Activated gamma-delta T cell treated with Interleukin-2 at 50 U/mL for 16 hours (primary cell): ENCODE measurements around the gene FOXM1.
"Not testable (repeated sequence)": the region's sequence is repeated elsewhere in the genome, so short reads cannot be mapped to it uniquely, and the experiment has no call there.

ENCODE experiments used
- DNase-seq: peaks from one replicate; pipeline ENCODE4 v3.0.0-alpha.2; 2020

The FOXM1 gene

DNA sequence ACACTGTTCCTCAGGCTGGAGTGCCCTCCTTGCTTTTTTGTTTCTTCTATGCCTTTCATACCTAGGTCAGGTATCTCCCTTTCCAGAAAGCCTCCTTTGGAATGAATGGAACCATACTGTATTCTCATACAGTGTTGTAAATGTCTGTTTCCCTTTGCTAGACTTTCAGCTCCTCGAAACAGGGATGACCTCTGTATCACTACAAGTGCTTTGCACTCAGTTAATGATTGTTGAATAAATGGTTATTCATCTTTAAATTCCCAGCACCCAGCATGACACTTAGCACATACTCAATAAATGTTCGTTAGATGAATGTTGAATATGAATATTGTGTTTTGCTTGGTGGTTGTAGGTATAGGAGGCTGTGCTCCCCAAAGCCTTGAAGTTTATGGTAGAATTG, 7.8 kb upstream of the FOXM1 start:
- no peak for DNase-seq

DNA sequence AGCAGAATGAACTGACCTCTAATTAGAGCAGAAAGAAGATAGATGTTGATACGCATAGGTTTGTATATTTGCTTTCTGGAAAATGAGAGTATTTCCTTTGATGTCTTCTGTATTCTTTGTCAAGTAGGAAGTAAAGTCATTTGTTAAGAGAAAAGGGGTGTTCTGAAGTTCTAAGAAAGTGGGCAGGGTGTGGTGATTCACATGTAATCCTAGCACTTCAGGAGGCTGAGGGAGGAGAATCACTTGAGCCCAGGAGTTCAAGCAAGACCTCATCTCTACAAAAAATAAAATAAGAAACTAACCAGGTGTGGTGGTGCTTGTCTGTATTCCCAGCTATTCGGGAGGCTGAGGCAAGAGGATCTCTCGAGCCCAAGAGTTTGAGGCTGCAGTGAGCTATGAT, 2.9 kb upstream of the FOXM1 start:
- no peak for DNase-seq

DNA sequence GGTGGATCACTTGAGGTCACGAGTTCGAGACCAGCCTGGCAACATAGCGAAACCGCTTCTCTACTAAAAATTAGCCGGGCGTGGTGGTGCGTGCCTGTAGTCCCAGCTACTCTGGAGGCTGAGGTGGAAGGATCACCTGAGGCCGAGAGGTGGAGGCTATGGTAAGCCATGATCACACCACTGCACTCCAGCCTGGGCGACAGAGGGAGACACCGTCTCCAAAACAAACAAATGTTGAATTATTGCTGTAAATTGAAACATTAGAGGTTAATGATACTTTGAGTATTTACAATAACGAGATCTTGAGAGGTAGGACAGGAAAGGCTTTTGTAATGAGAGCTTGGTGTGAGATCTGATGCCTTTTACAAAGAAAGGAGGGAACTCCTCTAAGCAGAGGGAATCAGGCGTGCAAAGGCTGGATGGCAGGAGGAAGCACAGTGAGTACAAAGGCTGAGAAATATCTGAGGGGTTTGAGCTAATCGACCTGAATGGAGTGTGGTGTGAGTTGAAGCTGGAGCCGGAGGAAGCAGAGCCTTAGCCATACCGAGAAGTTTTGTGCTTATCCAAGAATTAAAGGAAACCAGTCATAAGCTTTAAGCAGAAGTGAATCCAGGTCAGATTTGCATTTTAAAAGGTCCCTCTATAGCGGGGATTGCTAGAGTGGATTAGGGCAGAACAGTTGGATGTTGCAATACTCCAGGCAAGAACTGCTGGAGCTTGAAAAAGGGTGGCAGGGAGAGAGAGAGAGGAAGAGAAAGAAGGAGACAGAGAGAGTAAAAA, 1.2 kb upstream of the FOXM1 start:
- no peak for DNase-seq

DNA sequence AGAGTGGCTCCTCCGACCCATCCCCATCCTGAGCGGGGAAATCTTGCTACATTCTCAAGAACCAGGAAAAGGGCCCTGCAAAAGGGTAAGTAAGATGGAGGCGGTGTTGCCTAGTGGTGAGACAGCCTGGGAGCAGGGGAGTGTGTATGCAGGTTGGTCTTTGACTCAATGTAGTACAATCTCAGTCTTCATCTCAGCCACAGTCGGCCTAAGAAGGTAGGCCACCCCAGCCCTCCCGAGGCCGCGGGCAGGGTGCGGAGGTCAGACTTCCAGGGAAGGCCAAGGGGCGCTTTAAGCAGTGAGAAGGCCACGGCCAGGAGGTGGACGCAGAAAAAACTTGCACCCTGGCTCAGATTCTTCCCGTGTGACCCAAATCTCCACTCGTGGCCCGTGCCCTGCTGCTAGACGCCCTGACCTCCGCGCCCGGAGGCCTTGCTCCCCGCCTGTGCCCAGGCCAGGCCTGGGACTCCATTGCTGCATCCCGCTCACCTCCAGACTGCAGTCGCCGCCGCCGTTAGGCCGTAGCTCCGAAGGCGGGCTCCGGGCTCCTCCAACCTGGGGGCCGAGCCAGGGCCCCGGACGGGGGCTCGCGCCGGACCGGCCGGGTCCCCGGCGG, 435 bp downstream of the FOXM1 start:
- peak; percentile 5 for DNase-seq

DNA sequence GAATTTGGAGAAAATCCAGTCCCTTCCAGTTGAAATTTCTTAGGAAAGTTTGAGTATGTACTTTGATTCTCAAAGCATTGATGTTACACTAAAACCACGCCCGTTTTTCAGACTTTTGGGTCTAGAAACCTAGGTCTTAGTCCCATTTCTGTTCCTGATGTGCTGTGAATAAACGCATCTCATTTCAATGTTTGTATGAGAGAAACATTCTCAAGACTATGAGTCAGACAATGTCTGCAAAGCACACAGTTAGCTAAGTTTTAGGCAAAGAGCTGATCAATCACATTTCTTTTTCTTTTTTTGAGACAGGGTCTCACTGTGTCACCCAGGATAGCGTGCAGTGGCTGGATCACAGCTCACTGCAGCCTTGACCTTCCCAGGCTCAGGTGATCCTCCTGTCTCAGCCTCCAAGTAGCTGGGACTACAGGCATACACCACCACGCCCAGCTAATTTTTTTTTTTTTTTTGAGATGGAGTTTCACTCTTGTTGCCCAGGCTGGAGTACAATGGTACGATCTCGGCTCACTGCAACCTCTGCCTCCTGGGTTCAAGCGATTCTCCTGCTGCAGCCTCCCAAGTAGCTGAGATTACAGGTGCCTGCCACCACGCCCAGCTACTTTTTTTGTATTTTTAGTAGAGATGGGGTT, 7.9 kb downstream of the FOXM1 start:
- not testable (repeated sequence) for DNase-seq

DNA sequence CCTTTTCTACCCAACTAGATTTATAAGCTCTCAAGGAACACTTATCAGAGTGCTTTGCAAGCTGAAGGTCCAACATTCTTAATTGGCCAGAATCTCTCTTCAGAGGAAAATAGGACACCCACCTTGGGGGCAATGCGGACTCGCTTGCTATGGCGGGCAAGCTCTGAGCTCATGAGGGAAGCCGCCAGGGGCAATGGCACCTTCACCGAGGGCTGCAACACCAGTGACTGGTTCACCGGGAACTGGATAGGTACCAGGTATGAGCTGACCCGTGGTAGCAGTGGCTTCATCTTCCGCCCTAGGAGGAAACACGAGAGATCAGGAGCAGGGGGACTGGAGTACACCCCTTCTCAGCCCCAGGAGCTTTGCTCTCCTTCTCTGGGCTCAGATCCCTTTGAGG, 12.8 kb downstream of the FOXM1 start:
- DNase-seq: no peak

DNA sequence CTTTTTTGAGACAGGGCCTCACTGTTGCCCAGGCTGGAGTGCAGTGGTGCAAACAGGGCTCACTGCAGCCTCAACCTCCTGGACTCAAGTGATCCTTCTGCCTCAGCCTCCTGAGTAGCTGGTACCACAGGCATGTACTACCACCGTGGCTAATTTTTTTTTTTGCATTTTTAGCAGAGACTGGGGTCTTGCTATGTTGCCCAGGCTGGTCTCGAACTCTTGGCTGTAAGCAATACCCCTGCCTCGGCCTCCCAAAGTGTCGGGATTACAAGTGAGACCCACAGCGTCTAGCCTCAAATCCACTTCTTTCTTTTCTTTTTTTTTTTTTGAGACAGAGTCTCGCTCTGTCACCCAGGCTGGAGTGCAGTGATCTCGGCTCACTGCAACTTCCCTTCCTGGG, 13.6 kb downstream of the FOXM1 start:
- not testable (repeated sequence) for DNase-seq

DNA sequence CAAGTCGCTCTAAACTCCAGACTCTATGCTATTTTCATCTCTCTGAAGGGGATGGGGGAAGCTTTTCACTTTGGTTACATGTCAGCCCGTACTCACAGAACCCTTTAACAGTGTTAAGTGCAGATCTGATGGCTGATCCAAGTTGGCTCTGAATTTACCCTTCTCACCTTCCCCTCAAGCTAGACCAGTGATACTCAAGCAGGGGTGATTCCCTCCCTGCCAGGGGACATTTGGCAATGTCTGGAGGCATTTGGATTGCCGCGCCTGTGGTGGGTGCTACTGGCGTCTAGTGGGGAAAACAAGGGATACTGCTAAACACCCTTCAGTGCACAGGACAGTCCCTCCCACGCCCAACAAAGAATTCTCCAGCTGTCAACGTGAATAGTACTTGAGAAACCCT, 14.1 kb downstream of the FOXM1 start:
- no peak for DNase-seq

DNA sequence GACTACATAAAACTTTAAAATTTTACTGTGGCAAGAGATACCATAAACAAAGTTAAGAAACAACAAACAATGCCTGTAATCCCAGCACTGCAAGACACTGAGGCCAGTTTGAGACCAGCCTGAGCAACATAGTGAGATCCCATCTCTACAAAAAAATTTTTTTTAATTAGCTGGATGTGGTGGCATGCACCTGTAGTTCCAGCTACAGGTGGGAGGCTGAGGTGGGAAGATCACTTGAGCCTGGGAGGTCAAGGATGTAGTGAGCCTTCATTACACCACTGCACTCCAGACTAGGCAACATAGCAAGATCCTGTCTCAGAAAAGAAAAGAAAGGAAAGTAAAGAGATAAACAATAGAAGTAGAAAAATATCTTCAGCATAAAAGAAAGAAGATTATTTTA, 16.8 kb downstream of the FOXM1 start:
- DNase-seq: no peak

DNA sequence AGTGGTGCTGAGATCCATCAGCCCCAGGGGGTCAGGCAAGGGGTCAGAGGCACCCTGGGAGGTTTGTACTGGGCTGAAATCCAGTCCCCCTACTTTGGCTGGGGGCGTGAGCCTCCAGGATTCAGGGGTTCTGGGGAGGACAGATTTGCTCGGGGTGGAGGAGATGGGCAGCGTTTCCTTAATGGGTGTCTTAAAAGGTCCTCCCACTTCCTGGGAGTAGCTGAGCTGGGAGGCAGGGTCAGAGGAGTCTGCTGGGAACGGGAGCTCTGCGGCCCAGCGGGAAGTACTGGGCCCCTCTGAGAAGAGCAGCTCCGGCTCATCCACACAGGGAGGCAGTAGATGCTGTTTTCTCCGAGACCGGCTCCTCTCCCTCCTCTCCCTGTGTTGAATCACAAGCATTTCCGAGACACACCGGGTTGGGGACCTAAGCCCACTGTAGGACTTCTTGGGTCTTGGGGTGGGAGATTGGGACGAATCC, 18.0 kb downstream of the FOXM1 start:
- no peak for DNase-seq

DNA sequence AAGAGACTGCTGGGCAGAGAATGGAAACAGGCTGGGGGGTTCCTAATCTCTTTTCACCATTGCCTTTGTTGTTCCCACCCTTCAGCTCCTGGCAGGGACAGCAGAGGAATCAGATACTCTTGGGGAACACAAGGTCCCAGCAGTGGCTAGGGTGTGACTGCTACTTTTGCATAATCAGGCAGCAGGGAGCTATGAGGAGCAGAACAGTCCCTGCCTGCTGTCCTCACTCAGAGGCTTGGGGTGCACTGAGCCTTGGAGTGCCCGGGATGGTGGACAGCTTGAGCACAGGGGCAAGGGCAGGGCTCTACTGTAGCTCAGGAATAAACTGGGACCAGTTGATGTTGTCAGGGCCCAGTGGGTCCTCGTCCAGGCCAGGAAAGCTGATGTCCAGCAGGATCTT, 18.6 kb downstream of the FOXM1 start:
- no peak for DNase-seq

DNA sequence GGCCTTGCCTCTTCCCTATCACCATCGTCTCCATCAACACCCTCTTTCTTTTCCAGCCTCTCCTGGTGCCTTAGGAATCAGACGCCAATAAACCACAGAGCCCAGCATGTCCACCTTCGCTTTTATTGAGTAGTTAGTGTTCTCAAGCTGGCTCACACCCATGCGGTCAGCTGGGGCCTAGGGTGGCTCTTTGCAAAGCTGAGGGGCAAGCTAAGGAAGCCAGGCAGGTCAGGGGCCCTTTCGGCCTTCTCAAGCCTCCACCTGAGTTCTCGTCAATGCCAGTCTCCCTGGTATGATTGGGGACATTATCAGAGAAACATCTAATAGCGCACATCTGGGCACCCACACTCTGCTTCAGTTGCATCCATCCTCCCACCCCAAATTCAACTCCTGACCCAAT, 19.4 kb downstream of the FOXM1 start:
- DNase-seq: no peak

DNA sequence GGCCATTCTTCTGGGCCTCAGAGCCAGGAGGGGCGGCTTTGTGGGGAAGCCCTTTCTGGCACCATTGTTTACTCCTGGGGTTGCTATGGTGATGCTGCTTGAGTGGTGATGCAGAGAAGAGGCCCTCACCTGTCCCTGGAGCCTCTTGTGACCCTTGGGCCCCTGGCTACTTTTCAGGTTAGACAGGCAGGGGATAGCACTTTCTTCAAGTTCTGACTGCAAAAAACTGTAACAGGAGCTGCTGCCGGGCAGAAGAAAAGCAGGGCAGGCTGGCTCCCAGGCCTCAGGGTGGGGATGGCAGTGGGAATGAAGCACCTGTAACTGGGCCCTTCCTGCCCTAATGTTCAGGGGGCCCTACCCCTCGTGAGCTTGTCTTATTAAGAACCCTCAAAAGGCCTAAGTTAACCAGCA, 19.9 kb downstream of the FOXM1 start, which contains the start of gene TEX52:
TSS of gene TEX52 (minus strand) at position 19 of the 411 bp plus-strand sequence. CDS start at position 6, 13 bp downstream.
- no peak for DNase-seq

DNA sequence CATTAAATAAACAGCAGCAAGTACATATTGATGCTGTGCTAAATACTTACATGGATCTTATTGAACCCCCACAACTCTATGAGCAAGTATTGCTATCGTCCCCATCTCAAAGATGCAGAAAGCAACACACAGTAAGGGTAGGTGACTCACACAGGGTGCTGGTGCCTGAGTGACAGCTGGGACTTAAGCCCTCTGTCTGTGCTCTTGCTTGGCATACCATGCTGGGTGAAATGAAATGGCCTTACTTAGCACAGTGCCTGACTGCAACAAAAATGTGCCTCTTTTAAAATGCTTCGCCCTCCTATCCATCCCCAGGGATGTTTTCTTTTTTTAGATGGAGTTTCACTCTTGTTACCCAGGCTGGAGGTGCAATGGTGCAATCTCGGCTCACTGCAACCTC, 20.9 kb downstream of the FOXM1 start:
- no peak for DNase-seq

DNA sequence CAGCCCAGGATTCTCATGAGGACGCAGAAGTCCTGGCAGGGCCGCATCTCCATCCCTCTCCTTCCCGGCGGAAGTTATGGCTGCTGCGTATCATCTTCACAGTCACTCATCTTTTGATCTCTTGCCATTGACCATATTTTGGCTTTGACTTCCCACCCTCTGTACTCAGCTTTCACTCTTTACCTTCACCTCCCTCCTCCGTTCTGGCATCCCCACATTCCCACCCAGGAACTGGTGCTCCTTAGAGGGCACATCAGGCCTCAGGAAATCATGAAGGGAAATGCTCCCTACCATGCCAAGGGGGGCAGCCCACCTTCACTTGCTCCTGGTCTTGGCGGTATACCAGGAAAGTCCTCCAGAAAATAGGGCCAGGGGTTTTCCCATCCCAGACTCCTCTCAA, 21.4 kb downstream of the FOXM1 start:
- DNase-seq: no peak

DNA sequence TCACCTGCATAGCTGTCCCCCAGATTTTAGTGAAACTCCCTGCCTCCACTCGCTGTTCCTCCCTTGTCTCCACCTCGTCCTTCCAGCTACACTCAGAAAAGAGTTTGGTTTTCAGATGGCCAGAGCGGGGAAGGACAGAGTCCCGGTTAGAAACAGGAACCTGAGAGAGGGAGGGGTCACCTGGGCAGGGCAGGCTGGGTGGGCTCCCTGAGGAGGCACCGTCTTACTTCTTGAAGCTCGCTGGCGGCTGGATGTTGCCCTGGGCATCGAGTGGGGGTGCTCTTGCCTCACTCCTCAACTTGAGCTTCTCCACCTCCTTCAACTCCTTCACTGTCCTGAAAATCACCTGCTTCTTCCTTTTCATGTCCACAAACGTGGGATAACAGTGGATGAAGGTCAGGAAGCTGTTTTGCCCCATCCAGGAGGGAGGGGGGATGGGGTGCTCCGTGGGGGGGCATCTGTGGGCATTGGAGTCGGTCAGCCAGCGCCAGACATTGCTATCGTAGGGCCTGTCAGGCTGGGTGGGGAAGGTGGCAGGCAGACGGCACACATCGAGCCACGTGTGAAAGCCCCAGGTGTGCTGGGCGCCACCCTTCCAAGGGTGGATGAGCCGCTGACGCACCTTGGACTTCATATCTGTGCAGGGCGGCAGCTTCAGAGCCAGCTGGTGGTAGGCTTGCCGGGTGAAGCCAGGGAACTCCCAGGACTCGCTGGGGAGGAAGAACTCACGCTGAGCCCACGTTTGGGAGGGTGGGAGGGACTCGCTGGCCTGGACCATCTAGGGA, 22.1 kb downstream of the FOXM1 start:
- DNase-seq: no peak

DNA sequence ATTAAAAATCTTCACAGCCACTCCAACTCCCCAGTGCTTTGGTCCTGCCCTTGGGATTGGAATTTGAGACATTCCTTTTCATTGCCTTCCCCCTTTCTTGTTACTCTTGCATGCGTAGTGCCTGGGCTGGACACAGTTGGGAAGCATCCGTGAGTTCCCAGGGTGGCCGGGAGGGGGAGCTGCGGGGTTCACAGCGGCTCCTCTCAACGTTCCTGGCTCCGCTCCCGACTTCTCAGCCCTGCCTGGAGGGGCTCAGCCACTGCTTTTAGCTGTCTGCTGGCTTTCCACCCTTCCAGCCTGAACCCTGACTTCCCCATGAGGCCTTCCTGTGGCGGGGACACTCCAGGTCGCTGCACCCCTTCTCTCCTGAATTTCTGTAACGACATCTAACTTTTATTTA, 23.3 kb downstream of the FOXM1 start:
- DNase-seq: peak; percentile 20

DNA sequence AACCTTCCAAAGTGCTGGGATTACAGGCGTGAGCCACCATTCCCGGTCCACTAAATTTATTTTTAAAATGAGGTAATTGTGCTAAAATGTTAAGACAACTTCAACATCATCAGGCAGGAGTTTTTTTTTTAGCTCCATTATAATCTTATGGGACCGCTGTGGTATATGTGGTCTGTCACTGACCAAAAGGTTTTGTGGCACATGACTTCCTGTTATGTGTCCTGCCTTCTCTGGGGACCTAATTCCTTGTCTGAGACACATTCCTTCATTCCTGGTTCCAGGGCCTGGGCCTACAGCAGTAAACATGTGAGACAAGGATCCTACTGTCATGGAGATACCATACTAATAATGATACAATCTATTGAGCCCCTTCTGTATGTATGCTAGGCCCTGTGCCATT, 25.0 kb downstream of the FOXM1 start:
- DNase-seq: no peak

DNA sequence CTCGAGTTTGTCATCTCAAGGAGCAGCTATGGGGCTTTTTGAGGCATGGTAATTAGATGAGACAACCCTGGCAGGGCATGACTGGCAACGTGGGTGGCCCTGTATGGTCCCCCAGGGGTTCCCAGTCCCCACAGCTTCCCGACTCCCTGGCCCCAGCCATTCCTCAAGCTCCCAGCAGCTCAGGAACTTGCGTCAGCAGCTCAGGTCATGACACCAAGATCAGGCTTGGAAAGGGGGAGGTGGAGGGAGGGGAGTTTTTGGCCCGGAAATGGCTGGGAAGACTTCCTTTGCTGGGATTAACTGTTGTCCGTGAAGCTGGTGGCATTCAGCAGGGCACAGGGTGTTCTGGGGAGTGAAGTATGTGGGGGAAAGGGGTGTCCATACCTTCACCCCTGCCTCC, 31.7 kb downstream of the FOXM1 start:
- no peak for DNase-seq

DNA sequence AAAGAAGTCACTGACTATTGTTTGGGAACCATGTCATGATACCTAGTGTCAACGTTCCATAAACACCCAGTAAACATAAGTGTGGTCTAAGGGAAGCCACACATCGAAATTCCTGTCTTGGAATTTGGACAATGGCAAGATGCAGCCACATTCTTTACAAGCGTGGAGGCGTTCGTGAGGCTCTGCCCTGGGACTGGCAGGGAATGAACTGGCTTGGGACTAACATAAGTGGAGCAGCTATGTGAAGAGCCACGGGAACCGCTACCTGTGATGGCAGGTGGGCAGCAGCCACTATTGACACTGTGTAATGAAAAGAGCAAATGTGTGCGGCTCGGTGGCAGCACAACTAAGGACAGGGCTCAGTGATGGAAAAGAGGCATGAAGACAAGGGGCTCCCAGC, 32.2 kb downstream of the FOXM1 start:
- DNase-seq: no peak

DNA sequence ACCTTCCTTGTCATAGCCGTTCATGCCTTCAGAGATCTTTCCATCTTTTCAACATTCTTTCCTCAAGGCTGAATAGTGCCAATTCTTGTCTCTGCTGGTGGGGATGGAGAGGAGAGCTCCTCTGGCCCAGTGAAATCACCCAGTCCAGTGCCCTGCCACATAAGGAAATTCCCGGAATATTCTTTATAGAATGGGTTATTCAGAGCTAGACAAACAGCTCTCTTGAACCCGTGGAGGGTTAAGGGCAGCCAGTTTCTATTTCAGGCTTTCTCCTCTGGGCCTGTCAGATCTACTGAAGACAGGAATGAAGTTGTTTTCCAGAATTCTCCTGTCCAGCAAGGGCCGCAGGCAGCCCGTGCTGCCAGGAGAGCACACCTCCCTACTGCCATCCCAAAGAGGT, 34.0 kb downstream of the FOXM1 start:
- no peak for DNase-seq

DNA sequence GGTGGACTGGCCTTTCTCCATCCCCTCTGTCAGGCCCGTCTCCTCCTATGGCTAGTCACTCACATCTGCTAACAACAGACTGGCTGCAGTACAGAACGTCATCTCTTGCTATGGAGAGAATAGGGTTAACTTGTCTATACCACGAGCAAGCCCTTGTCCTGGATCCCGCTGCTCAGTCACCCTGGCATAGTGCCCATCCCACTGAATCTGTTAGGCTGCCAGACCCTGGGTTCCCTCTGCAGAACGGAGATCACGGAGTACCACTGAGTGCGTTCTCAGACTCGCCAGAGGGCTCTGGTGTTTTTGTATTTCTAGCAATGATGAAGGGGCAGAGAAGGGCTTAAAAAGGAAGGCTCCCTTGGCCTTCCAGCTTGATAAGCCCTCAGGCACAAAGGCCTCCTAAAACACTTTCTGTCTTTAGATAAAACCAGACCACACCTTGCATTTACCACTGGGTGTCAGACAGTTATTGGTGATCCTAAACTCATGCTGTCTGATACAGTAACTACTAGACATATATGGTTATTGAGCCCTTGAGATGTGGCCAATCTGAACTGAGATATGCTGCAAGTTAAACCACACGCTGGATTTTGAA, 35.8 kb downstream of the FOXM1 start:
- DNase-seq: no peak

DNA sequence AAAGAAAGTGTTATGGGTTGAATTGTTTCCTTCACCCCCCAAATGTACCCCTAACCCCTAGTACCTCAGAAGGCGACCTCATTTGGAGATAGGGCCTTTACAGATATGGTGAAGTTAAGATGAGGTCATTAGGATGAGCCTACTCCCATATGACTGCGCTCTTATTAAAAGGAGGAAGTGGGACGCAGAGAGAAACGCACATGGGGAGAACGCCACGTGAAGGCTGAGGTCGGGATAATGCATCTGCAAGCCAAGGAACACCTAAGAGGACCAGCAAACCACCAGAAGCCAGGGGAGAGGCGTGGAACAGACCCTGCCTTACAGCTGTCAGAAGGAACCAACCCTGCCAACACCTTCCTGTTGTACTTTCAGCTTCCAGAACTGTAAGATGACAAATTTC, 40.4 kb downstream of the FOXM1 start:
- no peak for DNase-seq
